GM12878 (cell line): Measurements from ENCODE around the gene MVB12B. TPM values are rescaled to one million over a fixed set of nuclear protein-coding genes. Genes with fewer than 3 reads are reported as not detected.

Experiments
- ATAC-seq: fragments of 200-7000 bp; cut with Tn5 transposase; 3 replicates; pipeline ENCODE4 v1.9.1; 2020; ENCODE audit warnings: mild to moderate bottlenecking, moderate library complexity
- BruUV-seq: library from RNA; stranded (reverse); fragments of 400-500 nt; replicated peaks from 2 replicates; lab custom pipeline; 2021; lab: Mats Ljungman, UMichigan
- CTCF ChIA-PET: fragments of 300-600 bp; sonication (Branson Sonifier 250); formaldehyde crosslinking; extraction: SDS; loops from one replicate; lab custom pipeline; 2021; ENCODE audit warnings: inconsistent platforms; lab: Yijun Ruan, JAX
- POLR2A ChIA-PET: fragments of 350-600 bp; formaldehyde crosslinking; extraction: SDS; loops from one replicate; lab custom pipeline; 2021; ENCODE audit warnings: inconsistent platforms; lab: Charles Lee
- RAD21 ChIA-PET: fragments of 300-600 bp; sonication (Branson Sonifier 250); formaldehyde crosslinking; loops from one replicate; lab custom pipeline; 2023; ENCODE audit warnings: antibody characterized with exemption; ENCODE audit not compliant: unreplicated experiment; lab: Charles Lee
- SMC1A ChIA-PET: fragments of 300-600 bp; sonication (Branson Sonifier 250); formaldehyde crosslinking; loops from one replicate; lab custom pipeline; 2023; ENCODE audit not compliant: unreplicated experiment, uncharacterized antibody; lab: Charles Lee
- DNase-seq: peaks from one replicate; pipeline ENCODE4 v3.0.0-alpha.2; 2011; ENCODE audit warnings: low read depth, low spot score
- FAIRE-seq: peaks from 3 replicates; lab custom pipeline; 2011; peaks lifted over from hg19 to GRCh38; lab: Jason Lieb, UNC
- H2AFZ ChIP-seq: 2 replicates; pipeline ENCODE4 v1.6.0; 2011; ENCODE audit warnings: low read depth, low read length, control low read depth; ENCODE audit not compliant: control insufficient read depth
- H3K27ac ChIP-seq: 2 replicates; pipeline ENCODE4 v1.5.1; 2011; ENCODE audit warnings: control low read depth; ENCODE audit not compliant: control insufficient read depth, insufficient read depth
- H3K27me3 ChIP-seq, 2 experiments: replicated peaks in 1 of 2; 2 replicates each; pipeline versions ENCODE4 v1.6.0 to v1.6.1; 2011; ENCODE audit warnings: low read length in 1 of 2; ENCODE audit not compliant: control insufficient read depth in 2 of 2, insufficient read depth in 2 of 2
- H3K36me3 ChIP-seq, 2 experiments: 2 replicates each; pipeline ENCODE4 v1.5.1; 2011; ENCODE audit warnings: low read length in 1 of 2; ENCODE audit not compliant: control insufficient read depth in 2 of 2, insufficient read depth in 2 of 2
- H3K4me1 ChIP-seq: 2 replicates; pipeline ENCODE4 v1.6.1; 2011; ENCODE audit warnings: mild to moderate bottlenecking, low read length, moderate library complexity, mixed read lengths; ENCODE audit not compliant: control insufficient read depth, insufficient read depth
- H3K4me2 ChIP-seq: 2 replicates; pipeline ENCODE4 v1.6.0; 2011; ENCODE audit warnings: control low read depth; ENCODE audit not compliant: control insufficient read depth, insufficient read depth
- H3K4me3 ChIP-seq: fragments of 200-600 bp; sonication (generic); 2 replicates; pipeline ENCODE4 v1.5.1; 2016
- H3K79me2 ChIP-seq: 2 replicates; pipeline ENCODE4 v1.6.0; 2011; ENCODE audit warnings: low read length; ENCODE audit not compliant: control insufficient read depth, insufficient read depth
- H3K9ac ChIP-seq: 2 replicates; pipeline ENCODE4 v1.8.0; 2011; ENCODE audit warnings: low read length, control low read depth, mixed read lengths; ENCODE audit not compliant: control insufficient read depth, insufficient read depth
- H3K9me3 ChIP-seq: replicated peaks from 3 replicates; pipeline ENCODE4 v1.5.1; 2011; ENCODE audit warnings: mild to moderate bottlenecking, low read length; ENCODE audit not compliant: control insufficient read depth, insufficient read depth
- H4K20me1 ChIP-seq: 2 replicates; pipeline ENCODE4 v1.6.0; 2011; ENCODE audit not compliant: control insufficient read depth, insufficient read depth
- CBFB ChIP-seq: IDR thresholded peaks from 2 replicates; pipeline ENCODE4 v1.6.1; 2016; ENCODE audit warnings: antibody characterized with exemption, low read depth
- CHD2 ChIP-seq: IDR thresholded peaks from 2 replicates; pipeline ENCODE4 v1.6.1; 2011; ENCODE audit warnings: low read depth, low read length, improper control_type of control experiment, borderline replicate concordance
- IKZF1 ChIP-seq: fragments of 450-650 bp; conservative IDR thresholded peaks from 2 replicates; pipeline ENCODE4 v1.6.1; 2017; ENCODE audit warnings: antibody characterized with exemption, mild to moderate bottlenecking
- PAX8 ChIP-seq: fragments of 450-650 bp; IDR thresholded peaks from 2 replicates; pipeline ENCODE4 v1.6.1; 2017; ENCODE audit warnings: mild to moderate bottlenecking, moderate library complexity
- RELA ChIP-seq: fragments of 450-650 bp; IDR thresholded peaks from 2 replicates; pipeline ENCODE4 v1.8.0; 2014; ENCODE audit warnings: borderline replicate concordance; ENCODE audit not compliant: partially characterized antibody
- SMC3 ChIP-seq: IDR thresholded peaks from 2 replicates; pipeline ENCODE4 v1.6.1; 2011; ENCODE audit warnings: low read length, improper control_type of control experiment, borderline replicate concordance
- SRF ChIP-seq, 2 experiments: IDR thresholded peaks; 2 replicates each; pipeline ENCODE4 v1.6.1; 2011; ENCODE audit warnings: low read depth in 2 of 2, low read length in 2 of 2, mild to moderate bottlenecking in 1 of 2, moderate library complexity in 1 of 2
- STAT3 ChIP-seq: IDR thresholded peaks from 2 replicates; pipeline ENCODE4 v1.6.1; 2011; ENCODE audit warnings: low read depth, low read length, improper control_type of control experiment
- SUPT20H ChIP-seq: IDR thresholded peaks from 2 replicates; pipeline ENCODE4 v1.6.1; 2011; ENCODE audit warnings: low read depth, mild to moderate bottlenecking, low read length, moderate library complexity, borderline replicate concordance; ENCODE audit not compliant: control insufficient read depth
- SUZ12 ChIP-seq: fragments of 200-600 bp; sonication (generic); IDR thresholded peaks from one replicate; pipeline ENCODE4 v1.6.1; 2018; ENCODE audit warnings: antibody characterized with exemption, mild to moderate bottlenecking; ENCODE audit not compliant: unreplicated experiment
- TARDBP ChIP-seq: IDR thresholded peaks from 2 replicates; pipeline ENCODE4 v1.6.1; 2016; ENCODE audit warnings: borderline replicate concordance
- ZNF207 ChIP-seq: fragments of 450-650 bp; IDR thresholded peaks from 2 replicates; pipeline ENCODE4 v1.6.1; 2014; ENCODE audit warnings: antibody characterized with exemption, mild to moderate bottlenecking, borderline replicate concordance
- ZNF384 ChIP-seq: IDR thresholded peaks from 2 replicates; pipeline ENCODE4 v1.6.1; 2012; ENCODE audit warnings: low read depth, mild to moderate bottlenecking, low read length, improper control_type of control experiment, borderline replicate concordance
- WGBS: methylation state at CpG from one replicate; pipeline ENCODE4 v1.1.6; 2016; ENCODE audit warnings: low lambda C conversion rate; ENCODE audit not compliant: insufficient replicate concordance, insufficient coverage; ENCODE audit errors: missing lambda C conversion rate; 5-methylcytosine and 5-hydroxymethylcytosine counted together
- in situ Hi-C: fragments of 300-500 bp; cut with MboI; formaldehyde crosslinking; loops from 9 replicates; pipeline ENCODE4 v1.14.3; 2018; ENCODE audit warnings: mixed read lengths
- intact Hi-C: fragments of 100-400 bp; cut with micrococcal nuclease; formaldehyde crosslinking; loops from one replicate; pipeline ENCODE4 v1.14.2; 2022; ENCODE audit not compliant: unreplicated experiment
- polyA plus RNA-seq, 11 experiments: library from polyadenylated mRNA; depleted of rRNA in 4 of 11; unstranded in 6 of 11; stranded (reverse) in 5 of 11; fragments of >200 nt; fragmentation: Nextera tagmentation in 4 of 11; fragmentation: Illumina TruSeq in 1 of 11; extraction: Ambion mirVana in 4 of 11; extraction: Trizol in 1 of 11; gene quantifications; 1 replicate in 1 of 11; 2 replicates in 10 of 11; pipeline versions ENCODE4 v1.2.1 to v1.2.3, GENCODE V29; 2011 to 2016; ENCODE audit warnings: inconsistent platforms in 2 of 11, missing spikeins in 2 of 11, low read depth in 1 of 11
- total RNA-seq, 4 experiments: library from RNA; depleted of rRNA in 3 of 4; stranded (reverse); fragments of >200 nt in 3 of 4; fragmentation: Illumina TruSeq in 1 of 4; extraction: Trizol in 1 of 4; gene quantifications; 2 replicates each; pipeline versions ENCODE4 v1.2.1 to v1.2.3, GENCODE V29; 2013 to 2021
- TF ChIP-seq, protein P1 (sequence below): IDR thresholded peaks from 2 replicates; pipeline ENCODE4 v1.6.1; 2011; ENCODE audit warnings: low read depth, mild to moderate bottlenecking, low read length, moderate library complexity, borderline replicate concordance; ENCODE audit errors: extremely low read depth
- TF ChIP-seq, protein P2 (sequence below): fragments of 450-650 bp; formaldehyde crosslinking; IDR thresholded peaks from 2 replicates; pipeline ENCODE4 v1.4.0; 2020; ENCODE audit warnings: mild to moderate bottlenecking, moderate library complexity
- TF ChIP-seq, protein P3 (sequence below): fragments of 450-650 bp; IDR thresholded peaks from 2 replicates; pipeline ENCODE4 v1.6.1; 2017; ENCODE audit warnings: borderline replicate concordance
- TF ChIP-seq, protein P4 (sequence below): fragments of 450-650 bp; IDR thresholded peaks from 2 replicates; pipeline ENCODE4 v1.6.1; 2018; ENCODE audit warnings: borderline replicate concordance, mild to moderate bottlenecking; ENCODE audit not compliant: partially characterized antibody

MVB12B gene
- total and polyA plus RNA-seq, 10 of the 15 experiments (the other 5 are each of a cell fraction or from before 2014, with no cell fraction given) = 0.08 TPM; not detected in 9

DNA sequence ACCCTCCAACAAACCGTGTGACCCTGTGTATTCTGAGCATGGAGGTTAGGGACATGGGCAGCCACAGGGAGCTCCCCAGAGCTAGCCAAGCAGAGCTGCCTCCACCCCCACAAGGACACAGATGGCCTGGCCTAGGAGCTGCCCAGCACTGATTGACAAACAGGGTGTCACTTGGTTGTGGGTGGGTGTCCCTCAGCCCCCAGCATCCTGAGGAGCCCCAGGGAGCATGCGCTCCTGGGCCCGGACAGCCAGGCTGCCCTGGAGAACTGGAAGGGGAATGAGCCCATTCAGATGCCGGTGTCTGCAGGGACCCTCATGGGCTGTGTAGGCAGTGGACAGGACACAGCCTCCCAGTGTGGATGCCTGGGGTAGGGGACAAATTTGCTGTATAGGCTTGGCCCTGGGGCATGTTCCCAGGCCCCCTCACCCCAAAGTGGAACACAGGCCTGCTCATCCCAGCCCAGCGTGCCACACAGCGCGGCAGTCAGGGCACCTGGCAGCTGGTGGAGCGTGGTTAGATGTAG, 162.3 kb downstream of the MVB12B start:
- no peaks in the 10 kb centered on the region for H3K79me2 ChIP-seq
- ChIA-PET CTCF (no interaction called here), SMC1A (no interaction called here), RAD21 (no interaction called here), POLR2A (no interaction called here)
- H3K9ac ChIP-seq = no peak overlapping the region
- peaks cover 0 to 2% of the 10 kb centered on the region in 2 experiments; a peak in 3 of 4 replicates for H3K27me3 ChIP-seq
- no peaks in the 10 kb centered on the region for H4K20me1 ChIP-seq
- H3K9me3 ChIP-seq = no peaks in the 10 kb centered on the region
- FAIRE-seq = no peak
- H2AFZ ChIP-seq = no peak overlapping the region
- no peak for TF ChIP-seq ZNF207
- no peak for TF ChIP-seq RELA
- TF ChIP-seq SUPT20H = no peak
- no peak for TF ChIP-seq ZNF384
- TF ChIP-seq, protein P1, sequence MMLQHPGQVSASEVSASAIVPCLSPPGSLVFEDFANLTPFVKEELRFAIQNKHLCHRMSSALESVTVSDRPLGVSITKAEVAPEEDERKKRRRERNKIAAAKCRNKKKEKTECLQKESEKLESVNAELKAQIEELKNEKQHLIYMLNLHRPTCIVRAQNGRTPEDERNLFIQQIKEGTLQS = no peak
- no peak for TF ChIP-seq SRF (IDR thresholded peaks at IDR 0.05; ENCODE audit: low read depth in 2 of 2, low read length in 2 of 2)
- TF ChIP-seq SMC3 = no peak
- TF ChIP-seq, protein P2, sequence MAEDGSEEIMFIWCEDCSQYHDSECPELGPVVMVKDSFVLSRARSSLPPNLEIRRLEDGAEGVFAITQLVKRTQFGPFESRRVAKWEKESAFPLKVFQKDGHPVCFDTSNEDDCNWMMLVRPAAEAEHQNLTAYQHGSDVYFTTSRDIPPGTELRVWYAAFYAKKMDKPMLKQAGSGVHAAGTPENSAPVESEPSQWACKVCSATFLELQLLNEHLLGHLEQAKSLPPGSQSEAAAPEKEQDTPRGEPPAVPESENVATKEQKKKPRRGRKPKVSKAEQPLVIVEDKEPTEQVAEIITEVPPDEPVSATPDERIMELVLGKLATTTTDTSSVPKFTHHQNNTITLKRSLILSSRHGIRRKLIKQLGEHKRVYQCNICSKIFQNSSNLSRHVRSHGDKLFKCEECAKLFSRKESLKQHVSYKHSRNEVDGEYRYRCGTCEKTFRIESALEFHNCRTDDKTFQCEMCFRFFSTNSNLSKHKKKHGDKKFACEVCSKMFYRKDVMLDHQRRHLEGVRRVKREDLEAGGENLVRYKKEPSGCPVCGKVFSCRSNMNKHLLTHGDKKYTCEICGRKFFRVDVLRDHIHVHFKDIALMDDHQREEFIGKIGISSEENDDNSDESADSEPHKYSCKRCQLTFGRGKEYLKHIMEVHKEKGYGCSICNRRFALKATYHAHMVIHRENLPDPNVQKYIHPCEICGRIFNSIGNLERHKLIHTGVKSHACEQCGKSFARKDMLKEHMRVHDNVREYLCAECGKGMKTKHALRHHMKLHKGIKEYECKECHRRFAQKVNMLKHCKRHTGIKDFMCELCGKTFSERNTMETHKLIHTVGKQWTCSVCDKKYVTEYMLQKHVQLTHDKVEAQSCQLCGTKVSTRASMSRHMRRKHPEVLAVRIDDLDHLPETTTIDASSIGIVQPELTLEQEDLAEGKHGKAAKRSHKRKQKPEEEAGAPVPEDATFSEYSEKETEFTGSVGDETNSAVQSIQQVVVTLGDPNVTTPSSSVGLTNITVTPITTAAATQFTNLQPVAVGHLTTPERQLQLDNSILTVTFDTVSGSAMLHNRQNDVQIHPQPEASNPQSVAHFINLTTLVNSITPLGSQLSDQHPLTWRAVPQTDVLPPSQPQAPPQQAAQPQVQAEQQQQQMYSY (CRISPR knock-in tag) = no peak
- TF ChIP-seq, protein P3, sequence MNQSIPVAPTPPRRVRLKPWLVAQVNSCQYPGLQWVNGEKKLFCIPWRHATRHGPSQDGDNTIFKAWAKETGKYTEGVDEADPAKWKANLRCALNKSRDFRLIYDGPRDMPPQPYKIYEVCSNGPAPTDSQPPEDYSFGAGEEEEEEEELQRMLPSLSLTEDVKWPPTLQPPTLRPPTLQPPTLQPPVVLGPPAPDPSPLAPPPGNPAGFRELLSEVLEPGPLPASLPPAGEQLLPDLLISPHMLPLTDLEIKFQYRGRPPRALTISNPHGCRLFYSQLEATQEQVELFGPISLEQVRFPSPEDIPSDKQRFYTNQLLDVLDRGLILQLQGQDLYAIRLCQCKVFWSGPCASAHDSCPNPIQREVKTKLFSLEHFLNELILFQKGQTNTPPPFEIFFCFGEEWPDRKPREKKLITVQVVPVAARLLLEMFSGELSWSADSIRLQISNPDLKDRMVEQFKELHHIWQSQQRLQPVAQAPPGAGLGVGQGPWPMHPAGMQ = no peak
- no peak for TF ChIP-seq SUZ12
- no peak for TF ChIP-seq PAX8
- no peak for TF ChIP-seq IKZF1
- no peak for TF ChIP-seq STAT3
- no peak for TF ChIP-seq TARDBP
- TF ChIP-seq, protein P4, sequence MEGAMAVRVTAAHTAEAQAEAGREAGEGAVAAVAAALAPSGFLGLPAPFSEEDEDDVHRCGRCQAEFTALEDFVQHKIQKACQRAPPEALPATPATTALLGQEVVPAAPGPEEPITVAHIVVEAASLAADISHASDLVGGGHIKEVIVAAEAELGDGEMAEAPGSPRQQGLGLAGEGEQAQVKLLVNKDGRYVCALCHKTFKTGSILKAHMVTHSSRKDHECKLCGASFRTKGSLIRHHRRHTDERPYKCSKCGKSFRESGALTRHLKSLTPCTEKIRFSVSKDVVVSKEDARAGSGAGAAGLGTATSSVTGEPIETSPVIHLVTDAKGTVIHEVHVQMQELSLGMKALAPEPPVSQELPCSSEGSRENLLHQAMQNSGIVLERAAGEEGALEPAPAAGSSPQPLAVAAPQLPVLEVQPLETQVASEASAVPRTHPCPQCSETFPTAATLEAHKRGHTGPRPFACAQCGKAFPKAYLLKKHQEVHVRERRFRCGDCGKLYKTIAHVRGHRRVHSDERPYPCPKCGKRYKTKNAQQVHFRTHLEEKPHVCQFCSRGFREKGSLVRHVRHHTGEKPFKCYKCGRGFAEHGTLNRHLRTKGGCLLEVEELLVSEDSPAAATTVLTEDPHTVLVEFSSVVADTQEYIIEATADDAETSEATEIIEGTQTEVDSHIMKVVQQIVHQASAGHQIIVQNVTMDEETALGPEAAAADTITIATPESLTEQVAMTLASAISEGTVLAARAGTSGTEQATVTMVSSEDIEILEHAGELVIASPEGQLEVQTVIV = no peak
- TF ChIP-seq CBFB = no peak
- no peak for TF ChIP-seq CHD2
- H3K4me3 ChIP-seq = no peak overlapping the region
- H3K4me1 ChIP-seq = no peaks in the 10 kb centered on the region
- intact Hi-C loops (no loop called here), in situ Hi-C loops (loop anchor here (10.0 kb wide), 1 partner anchor 344 kb away; no protein-coding TSS in a partner anchor)
- ATAC-seq = no peak
- 75% methylated on average over 8 of the region's 8 CpGs for WGBS
- no peak for DNase-seq
- H3K27ac ChIP-seq = no peak overlapping the region
- H3K4me2 ChIP-seq = no peak overlapping the region
- no peaks in the 10 kb centered on the region for H3K36me3 ChIP-seq
- BruUV-seq = no TSS peak
